GM12878 (cell line): ENCODE measurements around the gene LIX1.

Experiments used
- CBX3 ChIP-seq: fragments of 200-600 bp; sonication (generic); IDR thresholded peaks from 2 replicates; pipeline ENCODE4 v1.6.1; 2016; ENCODE audit warnings: low read depth, borderline replicate concordance
- IKZF1 ChIP-seq: fragments of 450-650 bp; conservative IDR thresholded peaks from 2 replicates; pipeline ENCODE4 v1.6.1; 2017; ENCODE audit warnings: antibody characterized with exemption, mild to moderate bottlenecking
- MYC ChIP-seq: IDR thresholded peaks from 2 replicates; pipeline ENCODE4 v1.6.1; 2011; ENCODE audit warnings: mild to moderate bottlenecking, low read length, moderate library complexity, inconsistent platforms; ENCODE audit not compliant: insufficient read depth, insufficient replicate concordance, insufficient read length, severe bottlenecking
- NFIC ChIP-seq: IDR thresholded peaks from 2 replicates; pipeline ENCODE4 v1.6.1; 2012; ENCODE audit warnings: low read depth, mild to moderate bottlenecking, inconsistent platforms, low read length, moderate library complexity
- POLR2A ChIP-seq: IDR thresholded peaks from 2 replicates; pipeline ENCODE4 v1.6.1; 2011; ENCODE audit warnings: low read depth, mild to moderate bottlenecking, low read length
- RAD21 ChIP-seq: IDR thresholded peaks from 2 replicates; pipeline ENCODE4 v1.6.1; 2011; ENCODE audit warnings: mild to moderate bottlenecking, low read depth, low read length, moderate library complexity; ENCODE audit not compliant: insufficient read depth
- RBBP5 ChIP-seq: fragments of 200-600 bp; sonication (generic); conservative IDR thresholded peaks from 2 replicates; pipeline ENCODE4 v1.6.1; 2016
- REST ChIP-seq: IDR thresholded peaks from 2 replicates; pipeline ENCODE4 v1.6.1; 2012; ENCODE audit warnings: mild to moderate bottlenecking, low read depth, low read length
- SIN3A ChIP-seq: IDR thresholded peaks from 2 replicates; pipeline ENCODE4 v1.6.1; 2012; ENCODE audit warnings: low read depth, low read length, improper control_type of control experiment
- SP1 ChIP-seq: IDR thresholded peaks from one replicate; pipeline ENCODE4 v1.6.1; 2011; ENCODE audit warnings: low read depth, low read length
- ZNF207 ChIP-seq: fragments of 450-650 bp; IDR thresholded peaks from 2 replicates; pipeline ENCODE4 v1.6.1; 2014; ENCODE audit warnings: antibody characterized with exemption, mild to moderate bottlenecking, borderline replicate concordance
- TF ChIP-seq, protein P1 (sequence below), 3 experiments: IDR thresholded peaks in 2 of 3; conservative IDR thresholded peaks in 1 of 3; 2 replicates each; pipeline ENCODE4 v1.5.1; 2011; ENCODE audit warnings: low read depth in 3 of 3, low read length in 3 of 3, mild to moderate bottlenecking in 3 of 3, control low read depth in 2 of 3, moderate library complexity in 2 of 3, inconsistent platforms in 1 of 3, mixed read lengths in 1 of 3; ENCODE audit not compliant: control insufficient read depth in 2 of 3, insufficient read depth in 1 of 3; ENCODE audit errors: extremely low read depth in 1 of 3
- TF ChIP-seq, protein P2 (sequence below): fragments of 450-650 bp; formaldehyde crosslinking; IDR thresholded peaks from 2 replicates; pipeline ENCODE4 v1.4.0; 2020; ENCODE audit warnings: mild to moderate bottlenecking, moderate library complexity
- TF ChIP-seq, protein P3 (sequence below): IDR thresholded peaks from 2 replicates; pipeline ENCODE4 v1.6.1; 2011; ENCODE audit warnings: low read depth, low read length, improper control_type of control experiment, borderline replicate concordance

GRCh38 chr5:97106216-97106581 is 36.2 kb downstream of the LIX1 start:
- TF ChIP-seq NFIC (no peak), RAD21 (no peak), SP1 (no peak), POLR2A (no peak), REST (no peak), IKZF1 (no peak), RBBP5 (no peak), SIN3A (no peak), CBX3 (no peak), ZNF207 (no peak), MYC (no peak)
- TF ChIP-seq, protein P1, sequence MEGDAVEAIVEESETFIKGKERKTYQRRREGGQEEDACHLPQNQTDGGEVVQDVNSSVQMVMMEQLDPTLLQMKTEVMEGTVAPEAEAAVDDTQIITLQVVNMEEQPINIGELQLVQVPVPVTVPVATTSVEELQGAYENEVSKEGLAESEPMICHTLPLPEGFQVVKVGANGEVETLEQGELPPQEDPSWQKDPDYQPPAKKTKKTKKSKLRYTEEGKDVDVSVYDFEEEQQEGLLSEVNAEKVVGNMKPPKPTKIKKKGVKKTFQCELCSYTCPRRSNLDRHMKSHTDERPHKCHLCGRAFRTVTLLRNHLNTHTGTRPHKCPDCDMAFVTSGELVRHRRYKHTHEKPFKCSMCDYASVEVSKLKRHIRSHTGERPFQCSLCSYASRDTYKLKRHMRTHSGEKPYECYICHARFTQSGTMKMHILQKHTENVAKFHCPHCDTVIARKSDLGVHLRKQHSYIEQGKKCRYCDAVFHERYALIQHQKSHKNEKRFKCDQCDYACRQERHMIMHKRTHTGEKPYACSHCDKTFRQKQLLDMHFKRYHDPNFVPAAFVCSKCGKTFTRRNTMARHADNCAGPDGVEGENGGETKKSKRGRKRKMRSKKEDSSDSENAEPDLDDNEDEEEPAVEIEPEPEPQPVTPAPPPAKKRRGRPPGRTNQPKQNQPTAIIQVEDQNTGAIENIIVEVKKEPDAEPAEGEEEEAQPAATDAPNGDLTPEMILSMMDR (IDR thresholded peaks at IDR 0.05 in 2 of 3, conservative IDR thresholded peaks at IDR 0.05 in 1 of 3; ENCODE audit: control insufficient read depth in 2 of 3, extremely low read depth in 1 of 3, insufficient read depth in 1 of 3, low read depth in 3 of 3, low read length in 3 of 3) = no peak
- TF ChIP-seq, protein P2, sequence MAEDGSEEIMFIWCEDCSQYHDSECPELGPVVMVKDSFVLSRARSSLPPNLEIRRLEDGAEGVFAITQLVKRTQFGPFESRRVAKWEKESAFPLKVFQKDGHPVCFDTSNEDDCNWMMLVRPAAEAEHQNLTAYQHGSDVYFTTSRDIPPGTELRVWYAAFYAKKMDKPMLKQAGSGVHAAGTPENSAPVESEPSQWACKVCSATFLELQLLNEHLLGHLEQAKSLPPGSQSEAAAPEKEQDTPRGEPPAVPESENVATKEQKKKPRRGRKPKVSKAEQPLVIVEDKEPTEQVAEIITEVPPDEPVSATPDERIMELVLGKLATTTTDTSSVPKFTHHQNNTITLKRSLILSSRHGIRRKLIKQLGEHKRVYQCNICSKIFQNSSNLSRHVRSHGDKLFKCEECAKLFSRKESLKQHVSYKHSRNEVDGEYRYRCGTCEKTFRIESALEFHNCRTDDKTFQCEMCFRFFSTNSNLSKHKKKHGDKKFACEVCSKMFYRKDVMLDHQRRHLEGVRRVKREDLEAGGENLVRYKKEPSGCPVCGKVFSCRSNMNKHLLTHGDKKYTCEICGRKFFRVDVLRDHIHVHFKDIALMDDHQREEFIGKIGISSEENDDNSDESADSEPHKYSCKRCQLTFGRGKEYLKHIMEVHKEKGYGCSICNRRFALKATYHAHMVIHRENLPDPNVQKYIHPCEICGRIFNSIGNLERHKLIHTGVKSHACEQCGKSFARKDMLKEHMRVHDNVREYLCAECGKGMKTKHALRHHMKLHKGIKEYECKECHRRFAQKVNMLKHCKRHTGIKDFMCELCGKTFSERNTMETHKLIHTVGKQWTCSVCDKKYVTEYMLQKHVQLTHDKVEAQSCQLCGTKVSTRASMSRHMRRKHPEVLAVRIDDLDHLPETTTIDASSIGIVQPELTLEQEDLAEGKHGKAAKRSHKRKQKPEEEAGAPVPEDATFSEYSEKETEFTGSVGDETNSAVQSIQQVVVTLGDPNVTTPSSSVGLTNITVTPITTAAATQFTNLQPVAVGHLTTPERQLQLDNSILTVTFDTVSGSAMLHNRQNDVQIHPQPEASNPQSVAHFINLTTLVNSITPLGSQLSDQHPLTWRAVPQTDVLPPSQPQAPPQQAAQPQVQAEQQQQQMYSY (CRISPR knock-in tag) = no peak
- TF ChIP-seq, protein P3, sequence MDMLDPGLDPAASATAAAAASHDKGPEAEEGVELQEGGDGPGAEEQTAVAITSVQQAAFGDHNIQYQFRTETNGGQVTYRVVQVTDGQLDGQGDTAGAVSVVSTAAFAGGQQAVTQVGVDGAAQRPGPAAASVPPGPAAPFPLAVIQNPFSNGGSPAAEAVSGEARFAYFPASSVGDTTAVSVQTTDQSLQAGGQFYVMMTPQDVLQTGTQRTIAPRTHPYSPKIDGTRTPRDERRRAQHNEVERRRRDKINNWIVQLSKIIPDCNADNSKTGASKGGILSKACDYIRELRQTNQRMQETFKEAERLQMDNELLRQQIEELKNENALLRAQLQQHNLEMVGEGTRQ = no peak
